B cell (primary cell): ENCODE data around the gene SNAPIN. TPM values are rescaled to one million over a fixed set of nuclear protein-coding genes. Genes with fewer than 3 reads are reported as not detected.

Experiments
- ATAC-seq: fragments of 200-7000 bp; cut with Tn5 transposase; one replicate; pipeline ENCODE4 v1.10.0; 2021; ENCODE audit warnings: low read depth, mild to moderate bottlenecking, moderate number of reproducible peaks, moderate library complexity
- CTCF ChIA-PET: fragments of 350-600 bp; sonication (Branson Sonifier 250); formaldehyde crosslinking; loops from one replicate; lab custom pipeline; 2021; ENCODE audit warnings: antibody characterized with exemption, inconsistent platforms; lab: Charles Lee
- POLR2A ChIA-PET: fragments of 350-600 bp; sonication (Branson Sonifier 250); formaldehyde crosslinking; loops from one replicate; lab custom pipeline; 2021; ENCODE audit warnings: antibody characterized with exemption; lab: Charles Lee
- DNase-seq: peaks from one replicate; pipeline ENCODE4 v3.0.0; 2013
- H2AFZ ChIP-seq: 2 replicates; pipeline ENCODE4 v1.6.1; 2012; ENCODE audit warnings: mild to moderate bottlenecking, low read depth, low read length; ENCODE audit not compliant: insufficient read depth, poor library complexity, severe bottlenecking
- H3K27ac ChIP-seq, 2 donors: 1 replicate in 1 of 2; 2 replicates in 1 of 2; pipeline ENCODE4 v1.5.1; 2012 to 2013; ENCODE audit warnings: low read length in 2 of 2, mild to moderate bottlenecking in 2 of 2, moderate library complexity in 1 of 2
- H3K27me3 ChIP-seq, 4 experiments: fragments of 200-600 bp in 1 of 4; sonication (generic) in 1 of 4; replicated peaks in 1 of 4; 1 replicate in 2 of 4; 2 replicates in 2 of 4; pipeline versions ENCODE4 v1.6.1 to v1.7.0; 2013 to 2016; ENCODE audit warnings: low read length in 3 of 4, mild to moderate bottlenecking in 2 of 4, mixed read lengths in 1 of 4, moderate library complexity in 1 of 4; ENCODE audit not compliant: insufficient read depth in 4 of 4, control insufficient read depth in 3 of 4; ENCODE audit errors: control extremely low read depth in 1 of 4
- H3K36me3 ChIP-seq, 2 experiments: replicated peaks in 1 of 2; 1 replicate in 1 of 2; 2 replicates in 1 of 2; pipeline versions ENCODE4 v1.6.1 to v1.7.1; 2013; ENCODE audit warnings: low read length in 1 of 2; ENCODE audit not compliant: insufficient read depth in 2 of 2, control insufficient read depth in 1 of 2; ENCODE audit errors: control extremely low read depth in 1 of 2, extremely low read depth in 1 of 2
- H3K4me1 ChIP-seq, 2 donors: fragments of 200-600 bp in 1 of 2; sonication (generic) in 1 of 2; 1 replicate in 1 of 2; 2 replicates in 1 of 2; pipeline versions ENCODE4 v1.5.1 to v1.6.1; 2013 to 2017; ENCODE audit warnings: low read length in 2 of 2; ENCODE audit not compliant: control insufficient read depth in 2 of 2, insufficient read depth in 2 of 2
- H3K4me2 ChIP-seq: replicated peaks from 2 replicates; pipeline ENCODE3; 2012; ENCODE audit warnings: mild to moderate bottlenecking, low read depth, low read length; ENCODE audit not compliant: poor library complexity, severe bottlenecking
- H3K4me3 ChIP-seq, 5 experiments: fragments of 200-600 bp in 1 of 5; sonication (generic) in 1 of 5; 1 replicate in 3 of 5; 2 replicates in 2 of 5; pipeline versions ENCODE4 v1.5.1 to v1.7.0; 2011 to 2016; ENCODE audit warnings: low read length in 4 of 5, mild to moderate bottlenecking in 4 of 5, low read depth in 2 of 5, control low read depth in 1 of 5, moderate library complexity in 1 of 5; ENCODE audit not compliant: insufficient read depth in 1 of 5; ENCODE audit errors: control extremely low read depth in 1 of 5, extremely low read depth in 1 of 5
- H3K79me2 ChIP-seq: fragments of 200-600 bp; sonication (generic); one replicate; pipeline ENCODE4 v1.6.0; 2016; ENCODE audit warnings: low read length; ENCODE audit not compliant: control insufficient read depth, insufficient read depth
- H3K9ac ChIP-seq: fragments of 200-600 bp; sonication (generic); 2 replicates; pipeline ENCODE4 v1.6.1; 2017; ENCODE audit warnings: mild to moderate bottlenecking, low read length, moderate library complexity
- H3K9me3 ChIP-seq, 3 donors: one replicate each; pipeline versions ENCODE4 v1.6.1 to v1.7.1; 2013; ENCODE audit warnings: low read length in 2 of 3; ENCODE audit not compliant: control insufficient read depth in 2 of 3, insufficient read depth in 1 of 3; ENCODE audit errors: control extremely low read depth in 1 of 3
- H4K20me1 ChIP-seq: 2 replicates; pipeline ENCODE4 v1.6.0; 2012; ENCODE audit warnings: mild to moderate bottlenecking, low read length; ENCODE audit not compliant: insufficient read depth, control insufficient read depth, poor library complexity, severe bottlenecking
- H3K27ac Mint-ChIP-seq: one replicate; pipeline ENCODE4 v1.8.0; 2021; ENCODE audit warnings: mixed read lengths
- H3K27me3 Mint-ChIP-seq: one replicate; pipeline ENCODE4 v1.8.0; 2021; ENCODE audit warnings: mixed read lengths
- H3K4me1 Mint-ChIP-seq: one replicate; pipeline ENCODE4 v1.8.0; 2021; ENCODE audit warnings: mixed read lengths
- H3K4me3 Mint-ChIP-seq: one replicate; pipeline ENCODE4 v1.8.0; 2021; ENCODE audit warnings: mixed read lengths
- H3K9me3 Mint-ChIP-seq: one replicate; pipeline ENCODE4 v1.8.0; 2022; ENCODE audit warnings: mixed read lengths; ENCODE audit not compliant: insufficient read depth
- CTCF ChIP-seq: fragments of 200-600 bp; IDR thresholded peaks from one replicate; pipeline ENCODE4 v1.8.0; 2022; ENCODE audit warnings: antibody characterized with exemption, mild to moderate bottlenecking
- EZH2 ChIP-seq: IDR thresholded peaks from 2 replicates; pipeline ENCODE4 v1.6.1; 2012; ENCODE audit warnings: borderline replicate concordance, low read depth, mild to moderate bottlenecking, moderate library complexity, low read length; ENCODE audit not compliant: insufficient read depth, poor library complexity, severe bottlenecking
- WGBS: methylation state at CpG from one replicate; pipeline ENCODE4 v1.1.5; 2013; ENCODE audit warnings: missing lambda C conversion rate; ENCODE audit not compliant: insufficient coverage; 5-methylcytosine and 5-hydroxymethylcytosine counted together
- intact Hi-C: fragments of 100-400 bp; cut with micrococcal nuclease; formaldehyde crosslinking; loops from one replicate; pipeline ENCODE4 v1.10.0; 2022
- polyA plus RNA-seq: library from polyadenylated mRNA; depleted of rRNA; stranded (reverse); fragments of >200 nt; gene quantifications from 2 replicates; pipeline ENCODE4 v1.2.3, GENCODE V29; 2012
- total RNA-seq, 2 donors: library from RNA; stranded (reverse); fragments of 120-200 nt in 1 of 2; gene quantifications; 1 replicate in 1 of 2; 2 replicates in 1 of 2; pipeline versions ENCODE4 v1.2.3 to v1.2.4, GENCODE V29; 2013 to 2022

Gene SNAPIN
- total and polyA plus RNA-seq, 2 donors (not counting 1 experiment from before 2014, with no cell fraction given) = 22.7 to 37.6 TPM

DNA sequence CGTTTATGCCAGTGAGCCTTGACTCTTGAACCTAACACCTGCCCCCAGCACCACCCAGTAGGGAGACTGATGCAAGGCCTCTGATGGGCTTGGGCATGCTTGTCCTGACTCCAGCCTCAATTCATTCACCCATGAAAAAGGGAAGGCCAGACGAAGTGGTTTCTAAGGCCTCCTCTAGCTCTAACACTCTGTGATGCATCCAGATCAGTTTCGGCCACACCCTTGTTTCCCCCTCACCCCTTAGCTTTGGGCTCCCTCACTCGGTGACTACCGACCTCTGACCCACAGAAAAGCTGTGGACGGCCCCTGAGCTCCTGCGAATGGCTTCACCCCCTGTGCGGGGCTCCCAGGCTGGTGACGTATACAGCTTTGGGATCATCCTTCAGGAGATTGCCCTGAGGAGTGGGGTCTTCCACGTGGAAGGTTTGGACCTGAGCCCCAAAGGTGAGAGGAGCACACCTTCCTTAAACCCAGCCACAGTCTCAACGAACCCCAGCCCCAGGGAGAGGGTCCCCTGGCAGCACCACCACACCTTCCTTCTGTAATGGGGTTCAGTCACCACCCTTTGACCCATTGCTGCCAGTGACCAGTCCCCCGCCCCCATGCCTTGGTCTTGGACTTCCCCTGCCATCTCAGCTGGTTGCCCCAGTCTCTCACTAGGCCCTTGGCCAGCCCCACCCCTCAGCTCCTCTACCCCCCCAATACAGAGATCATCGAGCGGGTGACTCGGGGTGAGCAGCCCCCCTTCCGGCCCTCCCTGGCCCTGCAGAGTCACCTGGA lies 29.0 kb downstream of the SNAPIN start:
- no peak for ATAC-seq
- Histone ChIP-seq H3K9me3 (no peaks in the 10 kb centered on the region), H2AFZ (no peak overlapping the region), H3K27ac (no peak overlapping the region), H3K36me3 (no peaks in the 10 kb centered on the region), H4K20me1 (no peaks in the 10 kb centered on the region), H3K4me2 (no peak overlapping the region), H3K4me1 (no peaks in the 10 kb centered on the region), H3K9ac (no peak overlapping the region), H3K27me3 (peaks cover 0 to 7% (median 0%) of the 10 kb centered on the region in 4 experiments), H3K79me2 (no peaks in the 10 kb centered on the region), H3K4me3 (no peak overlapping the region)
- no peak for TF ChIP-seq CTCF
- no peak for TF ChIP-seq EZH2
- 88% methylated on average over 14 of the region's 16 CpGs for WGBS
- ChIA-PET POLR2A (no interaction called here), CTCF (interaction anchor here (0.6 kb wide), 1 partner anchor 11 kb away, joined by 3 read pairs; no protein-coding TSS in a partner anchor)
- Mint-ChIP-seq H3K9me3 (no peaks in the 10 kb centered on the region), H3K4me1 (peaks cover 5% of the 10 kb centered on the region), H3K27me3 (peaks cover 28% of the 10 kb centered on the region), H3K4me3 (no peak overlapping the region), H3K27ac (no peak overlapping the region)
- no peak for DNase-seq
- intact Hi-C loops = no loop called here

DNA sequence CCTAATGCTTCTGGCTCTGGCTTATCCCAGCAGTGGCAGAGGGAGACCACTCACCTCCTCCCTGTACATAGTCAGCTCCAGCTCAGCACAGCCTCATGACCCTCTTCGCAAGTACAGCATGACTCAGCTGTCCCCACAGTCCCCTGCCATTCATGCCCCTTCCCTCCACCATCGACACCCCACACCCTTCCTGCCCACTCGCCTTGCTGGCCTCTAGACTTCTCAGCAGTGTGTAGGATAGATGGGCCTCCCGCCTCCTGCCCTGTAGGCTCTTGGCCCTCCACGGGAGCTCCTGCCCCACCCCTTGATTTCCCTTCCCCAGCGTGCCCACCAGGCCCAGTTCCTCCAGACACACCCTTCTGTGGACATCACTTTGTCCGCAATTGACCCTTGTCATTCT lies 29.8 kb downstream of the SNAPIN start:
- 86% methylated on average over 5 of the region's 7 CpGs for WGBS
- no peaks in the 10 kb centered on the region for H3K9me3 Mint-ChIP-seq

More for the DNA sequence above, 29.8 kb downstream of the SNAPIN start:
- Histone ChIP-seq H3K36me3 (no peaks in the 10 kb centered on the region), H3K4me3 (no peak overlapping the region), H3K27me3 (peaks cover 0 to 7% (median 0%) of the 10 kb centered on the region in 4 experiments), H3K9ac (no peak overlapping the region), H3K4me1 (no peaks in the 10 kb centered on the region), H3K79me2 (no peaks in the 10 kb centered on the region), H3K27ac (no peak overlapping the region), H4K20me1 (no peaks in the 10 kb centered on the region), H3K9me3 (no peaks in the 10 kb centered on the region), H2AFZ (no peak overlapping the region), H3K4me2 (no peak overlapping the region)
- DNase-seq = no peak
- Mint-ChIP-seq H3K4me3 (no peak overlapping the region), H3K27me3 (peaks cover 26% of the 10 kb centered on the region), H3K4me1 (peaks cover 5% of the 10 kb centered on the region), H3K27ac (no peak overlapping the region)
- POLR2A ChIA-PET = no interaction called here
- TF ChIP-seq EZH2 (no peak), CTCF (no peak)
- intact Hi-C loops = no loop called here
- ATAC-seq = no peak
- CTCF ChIA-PET = no interaction called here
